H9 (cell line): ENCODE results near the gene KCNE4. TPM values are rescaled to one million over a fixed set of nuclear protein-coding genes. Genes with fewer than 3 reads are reported as not detected.

ENCODE experiments used
- DNase-seq: peaks from one replicate; pipeline ENCODE4 v3.0.0-alpha.2; 2017
- H2AFZ ChIP-seq: one replicate; pipeline ENCODE4 v1.6.1; 2013; ENCODE audit warnings: mild to moderate bottlenecking, low read length, control low read depth, moderate library complexity
- H2AK5ac ChIP-seq: 2 replicates; pipeline ENCODE4 v1.6.1; 2013; ENCODE audit warnings: low read length, control low read depth, mixed read lengths; ENCODE audit not compliant: insufficient read length
- H2BK120ac ChIP-seq: one replicate; pipeline ENCODE4 v1.6.1; 2013; ENCODE audit warnings: low read depth, mild to moderate bottlenecking, low read length, control low read depth, inconsistent platforms; ENCODE audit not compliant: poor library complexity, severe bottlenecking
- H2BK12ac ChIP-seq: 2 replicates; pipeline ENCODE4 v1.6.1; 2013; ENCODE audit warnings: low read length, control low read depth, mixed read lengths, low read depth; ENCODE audit not compliant: insufficient read length
- H2BK15ac ChIP-seq: 2 replicates; pipeline ENCODE4 v1.6.1; 2013; ENCODE audit warnings: low read depth, low read length, control low read depth
- H2BK20ac ChIP-seq: one replicate; pipeline ENCODE4 v1.6.1; 2013; ENCODE audit warnings: low read depth, mild to moderate bottlenecking, low read length, control low read depth, inconsistent platforms; ENCODE audit not compliant: poor library complexity, severe bottlenecking
- H2BK5ac ChIP-seq: 2 replicates; pipeline ENCODE4 v1.6.1; 2013; ENCODE audit warnings: low read length, control low read depth, mixed read lengths; ENCODE audit not compliant: insufficient read length
- H3K14ac ChIP-seq: 2 replicates; pipeline ENCODE4 v1.6.1; 2013; ENCODE audit warnings: low read length, control low read depth; ENCODE audit not compliant: insufficient read depth
- H3K18ac ChIP-seq: 2 replicates; pipeline ENCODE4 v1.6.1; 2013; ENCODE audit warnings: low read depth, mild to moderate bottlenecking, mixed read lengths, low read length, control low read depth; ENCODE audit not compliant: insufficient read length
- H3K23ac ChIP-seq: 2 replicates; pipeline ENCODE4 v1.6.1; 2013; ENCODE audit warnings: low read length, control low read depth, mixed read lengths, low read depth; ENCODE audit not compliant: insufficient read length
- H3K23me2 ChIP-seq: 2 replicates; pipeline ENCODE4 v1.6.1; 2013; ENCODE audit warnings: low read depth, mild to moderate bottlenecking, mixed read lengths, low read length, control low read depth; ENCODE audit not compliant: insufficient read length, poor library complexity, severe bottlenecking
- H3K27ac ChIP-seq: 2 replicates; pipeline ENCODE4 v1.5.1; 2013; ENCODE audit warnings: low read length, control low read depth, mixed read lengths, low read depth; ENCODE audit not compliant: insufficient read length
- H3K27me3 ChIP-seq: 2 replicates; pipeline ENCODE4 v1.6.1; 2013; ENCODE audit warnings: low read length, control low read depth, inconsistent platforms; ENCODE audit not compliant: insufficient read depth
- H3K4ac ChIP-seq: 2 replicates; pipeline ENCODE4 v1.6.1; 2013; ENCODE audit warnings: low read depth, mild to moderate bottlenecking, control low read depth, inconsistent platforms, low read length, moderate library complexity
- H3K4me1 ChIP-seq: 2 replicates; pipeline ENCODE4 v1.6.1; 2013; ENCODE audit warnings: low read length, control low read depth, inconsistent platforms; ENCODE audit not compliant: insufficient read depth
- H3K4me2 ChIP-seq: 2 replicates; pipeline ENCODE4 v1.6.1; 2013; ENCODE audit warnings: low read length, control low read depth, mixed read lengths; ENCODE audit not compliant: insufficient read length, insufficient read depth
- H3K56ac ChIP-seq: 2 replicates; pipeline ENCODE4 v1.6.1; 2013; ENCODE audit warnings: low read depth, mild to moderate bottlenecking, mixed read lengths, low read length, control low read depth; ENCODE audit not compliant: insufficient read length
- H3K79me1 ChIP-seq: 2 replicates; pipeline ENCODE4 v1.6.1; 2013; ENCODE audit warnings: low read depth, mild to moderate bottlenecking, moderate library complexity, low read length, control low read depth, inconsistent platforms; ENCODE audit not compliant: insufficient read depth, poor library complexity, severe bottlenecking
- H3K79me2 ChIP-seq: 2 replicates; pipeline ENCODE4 v1.6.1; 2013; ENCODE audit warnings: low read length, control low read depth, inconsistent platforms; ENCODE audit not compliant: insufficient read depth
- H3K9ac ChIP-seq: 2 replicates; pipeline ENCODE4 v1.6.1; 2013; ENCODE audit warnings: low read length, control low read depth, mixed read lengths; ENCODE audit not compliant: insufficient read length; ENCODE audit errors: extremely low read depth
- H3K9me3 ChIP-seq: one replicate; pipeline ENCODE4 v1.6.1; 2013; ENCODE audit warnings: low read depth, low read length, inconsistent platforms; ENCODE audit not compliant: control insufficient read depth
- H3T11ph ChIP-seq: one replicate; pipeline ENCODE4 v1.6.1; 2013; ENCODE audit warnings: mild to moderate bottlenecking, low read length, control low read depth, inconsistent platforms
- H4K20me1 ChIP-seq: one replicate; pipeline ENCODE4 v1.6.1; 2013; ENCODE audit not compliant: control insufficient read depth, insufficient read length, insufficient read depth
- H4K5ac ChIP-seq: 2 replicates; pipeline ENCODE4 v1.6.1; 2013; ENCODE audit warnings: low read depth, mild to moderate bottlenecking, mixed read lengths, low read length, control low read depth; ENCODE audit not compliant: insufficient read length
- H4K8ac ChIP-seq: replicated peaks from 2 replicates; pipeline ENCODE4 v1.6.1; 2013; ENCODE audit warnings: low read length, control low read depth, mixed read lengths, low read depth; ENCODE audit not compliant: insufficient read length
- H4K91ac ChIP-seq: 2 replicates; pipeline ENCODE4 v1.6.1; 2013; ENCODE audit warnings: low read depth, mild to moderate bottlenecking, moderate library complexity, mixed read lengths, low read length, control low read depth; ENCODE audit not compliant: insufficient read length
- H3K27ac Mint-ChIP-seq, 3 experiments: 2 replicates in 2 of 3; 3 replicates in 1 of 3; pipeline ENCODE4 v1.8.0; 2020 to 2021; ENCODE audit warnings: mixed read lengths in 3 of 3, mild to moderate bottlenecking in 1 of 3, moderate library complexity in 1 of 3
- H3K27me3 Mint-ChIP-seq: 2 replicates; pipeline ENCODE4 v1.8.0; 2021; ENCODE audit warnings: low read depth, mild to moderate bottlenecking, moderate library complexity, mixed read lengths
- H3K36me3 Mint-ChIP-seq, 3 experiments: 2 replicates in 2 of 3; 3 replicates in 1 of 3; pipeline ENCODE4 v1.8.0; 2020 to 2021; ENCODE audit warnings: low read depth in 3 of 3, mixed read lengths in 3 of 3; ENCODE audit not compliant: insufficient read depth in 1 of 3
- H3K4me1 Mint-ChIP-seq, 2 experiments: 2 replicates each; pipeline ENCODE4 v1.8.0; 2020; ENCODE audit warnings: mixed read lengths in 2 of 2
- H3K4me3 Mint-ChIP-seq, 2 experiments: 2 replicates in 1 of 2; 3 replicates in 1 of 2; pipeline ENCODE4 v1.8.0; 2020 to 2021; ENCODE audit warnings: mild to moderate bottlenecking in 2 of 2, mixed read lengths in 2 of 2, moderate library complexity in 1 of 2
- H3K9me3 Mint-ChIP-seq, 2 experiments: 2 replicates in 1 of 2; 3 replicates in 1 of 2; pipeline ENCODE4 v1.8.0; 2020; ENCODE audit warnings: mild to moderate bottlenecking in 2 of 2, mixed read lengths in 2 of 2, moderate library complexity in 1 of 2
- CTCF ChIP-seq: fragments of 200-600 bp; sonication (generic); conservative IDR thresholded peaks from 3 replicates; pipeline ENCODE4 v1.8.0; 2021; ENCODE audit warnings: antibody characterized with exemption, mild to moderate bottlenecking
- WGBS: extraction: QIAGEN DNeasy Blood & Tissue Kit; methylation state at CpG from one replicate; pipeline ENCODE4 v1.1.7; 2013; ENCODE audit warnings: missing lambda C conversion rate, low lambda C conversion rate, mixed read lengths; ENCODE audit not compliant: insufficient read length; ENCODE audit errors: extremely low coverage; 5-methylcytosine and 5-hydroxymethylcytosine counted together
- total RNA-seq: library from RNA; stranded (reverse); gene quantifications from 2 replicates; pipeline ENCODE4 v1.2.1, GENCODE V29; 2021

Gene KCNE4
- total RNA-seq, 1 experiment from 2014 or later = 0.24 TPM

GRCh38 chr2:223050188-223050587 lies 1.8 kb upstream of the KCNE4 start:
- H2AK5ac ChIP-seq = no peak overlapping the region
- no peaks in the 10 kb centered on the region; the same call in 1 of the 2 replicates for H3K4me1 ChIP-seq
- DNase-seq = no peak
- H2BK12ac ChIP-seq = no peak overlapping the region
- H3K23ac ChIP-seq = no peak overlapping the region
- H3K4ac ChIP-seq = no peak overlapping the region
- no peak for TF ChIP-seq CTCF
- Mint-ChIP-seq H3K27ac (no peak overlapping the region), H3K4me3 (no peak overlapping the region), H3K36me3 (no peaks in the 10 kb centered on the region), H3K9me3 (no peaks in the 10 kb centered on the region), H3K27me3 (peaks cover 8% of the 10 kb centered on the region; the same call in 1 of the 2 replicates), H3K4me1 (peaks cover 39 to 46% of the 10 kb centered on the region in 2 experiments)
- no peak overlapping the region for H3K14ac ChIP-seq
- H4K20me1 ChIP-seq = no peaks in the 10 kb centered on the region
- H3K23me2 ChIP-seq = no peaks in the 10 kb centered on the region
- H2BK15ac ChIP-seq = no peak overlapping the region
- H3K79me2 ChIP-seq = no peaks in the 10 kb centered on the region
- H2BK5ac ChIP-seq = no peak overlapping the region
- no peak overlapping the region for H4K8ac ChIP-seq
- no peak overlapping the region for H3K27ac ChIP-seq
- H3K4me2 ChIP-seq = no peak overlapping the region
- H4K91ac ChIP-seq = no peak overlapping the region
- no peak overlapping the region for H4K5ac ChIP-seq
- no peak overlapping the region for H2AFZ ChIP-seq
- H2BK20ac ChIP-seq = no peak overlapping the region
- H3K18ac ChIP-seq = no peak overlapping the region
- no peak overlapping the region for H2BK120ac ChIP-seq
- H3K27me3 ChIP-seq = no peaks in the 10 kb centered on the region; the same call in 1 of the 2 replicates
- H3K56ac ChIP-seq = no peak overlapping the region
- no peak overlapping the region for H3K9ac ChIP-seq
- no peaks in the 10 kb centered on the region for H3K9me3 ChIP-seq
- no peak overlapping the region for H3T11ph ChIP-seq
- H3K79me1 ChIP-seq = no peaks in the 10 kb centered on the region
- WGBS = no CpG with 5 or more reads among the region's 3 CpGs
